MCF 10A (cell line): ENCODE data around the gene KREMEN1. TPM values are rescaled to one million over a fixed set of nuclear protein-coding genes. Genes with fewer than 3 reads are reported as not detected.

ENCODE experiments used
- BruUV-seq: library from RNA; stranded (reverse); fragments of 400-500 nt; replicated peaks from 2 replicates; lab custom pipeline; 2021; lab: Mats Ljungman, UMichigan
- CTCF ChIA-PET: fragments of 300-600 bp; sonication (Branson Sonifier 250); formaldehyde crosslinking; extraction: SDS; loops from one replicate; lab custom pipeline; 2021; ENCODE audit warnings: antibody characterized with exemption, inconsistent platforms; lab: Yijun Ruan, JAX
- POLR2A ChIA-PET: fragments of 300-600, 350-650 bp; sonication (Branson Sonifier 250); formaldehyde crosslinking; extraction: SDS; loops from one replicate; lab custom pipeline; 2020; ENCODE audit warnings: antibody characterized with exemption, inconsistent platforms; lab: Yijun Ruan, JAX
- DNase-seq: peaks from one replicate; pipeline ENCODE4 v3.0.0-alpha.2; 2018; ENCODE audit not compliant: unreplicated experiment
- H3K27ac Mint-ChIP-seq: one replicate; pipeline ENCODE4 v1.8.0; 2022; ENCODE audit warnings: mild to moderate bottlenecking, low read depth, mixed read lengths; ENCODE audit not compliant: unreplicated experiment
- H3K27me3 Mint-ChIP-seq: one replicate; pipeline ENCODE4 v1.8.0; 2022; ENCODE audit warnings: mixed read lengths; ENCODE audit not compliant: insufficient read depth, unreplicated experiment
- H3K36me3 Mint-ChIP-seq: one replicate; pipeline ENCODE4 v1.8.0; 2022; ENCODE audit warnings: mild to moderate bottlenecking, moderate library complexity, mixed read lengths; ENCODE audit not compliant: insufficient read depth, unreplicated experiment
- H3K4me1 Mint-ChIP-seq: one replicate; pipeline ENCODE4 v1.8.0; 2022; ENCODE audit warnings: mixed read lengths; ENCODE audit not compliant: insufficient read depth, unreplicated experiment
- H3K4me3 Mint-ChIP-seq: one replicate; pipeline ENCODE4 v1.8.0; 2022; ENCODE audit warnings: mild to moderate bottlenecking, moderate library complexity, mixed read lengths; ENCODE audit not compliant: unreplicated experiment
- H3K9me3 Mint-ChIP-seq: one replicate; pipeline ENCODE4 v1.8.0; 2022; ENCODE audit warnings: mixed read lengths; ENCODE audit not compliant: unreplicated experiment
- CTCF ChIP-seq: fragments of 200-600 bp; IDR thresholded peaks from one replicate; pipeline ENCODE4 v1.8.0; 2022; ENCODE audit warnings: antibody characterized with exemption, mild to moderate bottlenecking; ENCODE audit not compliant: unreplicated experiment
- intact Hi-C: fragments of 100-400 bp; cut with micrococcal nuclease; formaldehyde crosslinking; loops from 2 replicates; pipeline ENCODE4 v1.14.1; 2022
- total RNA-seq: library from RNA; stranded (reverse); gene quantifications from 2 replicates; pipeline ENCODE4 v1.2.3, GENCODE V29; 2022

The KREMEN1 gene
- total RNA-seq, 1 experiment from 2014 or later: 3.6 TPM

GRCh38 chr22:29158546-29158945, 85.7 kb downstream of the KREMEN1 start:
- no peaks in the 10 kb centered on the region for H3K36me3 Mint-ChIP-seq
- POLR2A ChIA-PET: no interaction called here
- CTCF ChIA-PET: interaction anchor here (0.7 to 1.2 kb wide), 2 partner anchors 42 to 96 kb away, joined by 3 read pairs; no protein-coding TSS in a partner anchor
- H3K27me3 Mint-ChIP-seq: peaks cover 19% of the 10 kb centered on the region
- H3K4me1 Mint-ChIP-seq: peaks cover 6% of the 10 kb centered on the region
- intact Hi-C loops: loop anchor here (10.0 kb wide), 2 partner anchors 84 to 554 kb away; partner anchors contain the start of gene KREMEN1
- no peaks in the 10 kb centered on the region for H3K9me3 Mint-ChIP-seq
- BruUV-seq: no TSS peak
- H3K4me3 Mint-ChIP-seq: no peak overlapping the region
- no peak for DNase-seq
- no peak overlapping the region for H3K27ac Mint-ChIP-seq
- no peak for TF ChIP-seq CTCF

GRCh38 chr22:29163808-29164207, 91.0 kb downstream of the KREMEN1 start:
- no peaks in the 10 kb centered on the region for H3K36me3 Mint-ChIP-seq
- intact Hi-C loops: no loop called here
- H3K27ac Mint-ChIP-seq: no peak overlapping the region
- H3K27me3 Mint-ChIP-seq: peaks cover 19% of the 10 kb centered on the region
- no peak overlapping the region for H3K4me3 Mint-ChIP-seq
- POLR2A ChIA-PET: no interaction called here
- DNase-seq: no peak
- CTCF ChIA-PET: interaction anchor here (0.5 to 1.3 kb wide), 3 partner anchors 10 to 556 kb away, joined by 3 to 7 read pairs (median 5); no protein-coding TSS in a partner anchor
- H3K9me3 Mint-ChIP-seq: no peaks in the 10 kb centered on the region
- TF ChIP-seq CTCF: no peak
- H3K4me1 Mint-ChIP-seq: no peaks in the 10 kb centered on the region
- BruUV-seq: no TSS peak

GRCh38 chr22:29165321-29166060, 92.7 kb downstream of the KREMEN1 start:
- BruUV-seq: no TSS peak
- Mint-ChIP-seq H3K27ac (no peak overlapping the region), H3K36me3 (no peaks in the 10 kb centered on the region), H3K9me3 (no peaks in the 10 kb centered on the region), H3K4me3 (no peak overlapping the region), H3K4me1 (no peaks in the 10 kb centered on the region), H3K27me3 (peaks cover 15% of the 10 kb centered on the region)
- no peak for TF ChIP-seq CTCF
- no peak for DNase-seq
- intact Hi-C loops: no loop called here
- ChIA-PET POLR2A (no interaction called here), CTCF (interaction anchor here (1.3 kb wide), 1 partner anchor 12 kb away, joined by 5 read pairs; no protein-coding TSS in a partner anchor)

- ChIA-PET CTCF (no interaction called here), POLR2A (no interaction called here)
- Mint-ChIP-seq H3K36me3 (no peaks in the 10 kb centered on the region), H3K9me3 (no peaks in the 10 kb centered on the region), H3K27ac (no peak overlapping the region), H3K27me3 (peaks cover 14% of the 10 kb centered on the region), H3K4me1 (no peaks in the 10 kb centered on the region), H3K4me3 (no peak overlapping the region)
- no peak for DNase-seq
- intact Hi-C loops: no loop called here
- BruUV-seq: no TSS peak
- TF ChIP-seq CTCF: no peak
These were observed 93.3 kb downstream of the KREMEN1 start for GRCh38 chr22:29166180-29166579.
